WTC11 (cell line): ENCODE data around the gene MYL10. TPM values are rescaled to one million over a fixed set of nuclear protein-coding genes. Genes with fewer than 3 reads are reported as not detected.

Experiments
- ATAC-seq: fragments of 200-7000 bp; cut with Tn5 transposase; 2 replicates; pipeline ENCODE4 v1.10.0; 2021; ENCODE audit warnings: mild to moderate bottlenecking, moderate library complexity
- CTCF ChIA-PET: fragments of 300-600 bp; sonication (Branson Sonifier 250); formaldehyde crosslinking; loops from one replicate; lab custom pipeline; 2021; ENCODE audit warnings: antibody characterized with exemption; lab: Charles Lee
- POLR2A ChIA-PET: fragments of 350-600 bp; sonication (Branson Sonifier 250); formaldehyde crosslinking; loops from one replicate; lab custom pipeline; 2021; ENCODE audit warnings: antibody characterized with exemption; lab: Charles Lee
- DNase-seq: peaks from one replicate; pipeline ENCODE4 v3.0.0; 2021; ENCODE audit warnings: low spot score
- H3K27ac Mint-ChIP-seq: 2 replicates; pipeline ENCODE4 v1.8.0; 2021; ENCODE audit warnings: mixed read lengths
- H3K27me3 Mint-ChIP-seq: 2 replicates; pipeline ENCODE4 v1.8.0; 2021; ENCODE audit warnings: low read depth, mild to moderate bottlenecking, moderate library complexity, mixed read lengths
- H3K36me3 Mint-ChIP-seq: 2 replicates; pipeline ENCODE4 v1.8.0; 2021; ENCODE audit warnings: mixed read lengths
- H3K4me1 Mint-ChIP-seq: 2 replicates; pipeline ENCODE4 v1.8.0; 2022; ENCODE audit warnings: mixed read lengths
- H3K4me3 Mint-ChIP-seq: 2 replicates; pipeline ENCODE4 v1.8.0; 2021; ENCODE audit warnings: mild to moderate bottlenecking, moderate library complexity, mixed read lengths
- H3K9me3 Mint-ChIP-seq: 2 replicates; pipeline ENCODE4 v1.8.0; 2021; ENCODE audit warnings: mixed read lengths
- ATF1 ChIP-seq: sonication (generic); formaldehyde crosslinking; IDR thresholded peaks from 2 replicates; pipeline ENCODE4 v1.8.1; 2023; ENCODE audit warnings: mild to moderate bottlenecking, moderate library complexity, missing genetic modification reagents
- ATF3 ChIP-seq: sonication (generic); formaldehyde crosslinking; conservative IDR thresholded peaks from 2 replicates; pipeline ENCODE4 v1.8.1; 2022; ENCODE audit warnings: mild to moderate bottlenecking, missing genetic modification reagents
- CREB1 ChIP-seq: sonication (generic); formaldehyde crosslinking; IDR thresholded peaks from 2 replicates; pipeline ENCODE4 v1.8.0; 2023; ENCODE audit warnings: mild to moderate bottlenecking, missing genetic modification reagents
- ELF4 ChIP-seq: sonication (generic); formaldehyde crosslinking; IDR thresholded peaks from 2 replicates; pipeline ENCODE4 v1.8.1; 2022; ENCODE audit warnings: low read depth, mild to moderate bottlenecking, moderate library complexity, missing genetic modification reagents
- EMX1 ChIP-seq: fragments of 250-450 bp; sonication (Bioruptor Pico); IDR thresholded peaks from 2 replicates; pipeline ENCODE4 v1.8.0; 2021; ENCODE audit warnings: mild to moderate bottlenecking
- ERG ChIP-seq: fragments of 250-450 bp; sonication (Bioruptor Pico); IDR thresholded peaks from 2 replicates; pipeline ENCODE4 v1.8.0; 2021; ENCODE audit warnings: mild to moderate bottlenecking
- ETV6 ChIP-seq: sonication (generic); formaldehyde crosslinking; IDR thresholded peaks from 2 replicates; pipeline ENCODE4 v1.8.1; 2022; ENCODE audit warnings: mild to moderate bottlenecking, missing genetic modification reagents
- MAX ChIP-seq: sonication (generic); formaldehyde crosslinking; IDR thresholded peaks from 2 replicates; pipeline ENCODE4 v1.8.0; 2022; ENCODE audit warnings: mild to moderate bottlenecking, missing genetic modification reagents
- MYBL2 ChIP-seq: sonication (generic); formaldehyde crosslinking; IDR thresholded peaks from 2 replicates; pipeline ENCODE4 v1.8.1; 2023; ENCODE audit warnings: mild to moderate bottlenecking, moderate library complexity, missing genetic modification reagents
- NR1H2 ChIP-seq: sonication (generic); formaldehyde crosslinking; IDR thresholded peaks from 2 replicates; pipeline ENCODE4 v1.9.0; 2021; ENCODE audit warnings: mild to moderate bottlenecking, moderate library complexity, missing genetic modification reagents
- PRDM15 ChIP-seq: sonication (generic); formaldehyde crosslinking; IDR thresholded peaks from 2 replicates; pipeline ENCODE4 v1.8.0; 2022; ENCODE audit warnings: missing genetic modification reagents
- PRRX2 ChIP-seq: fragments of 250-450 bp; sonication (Bioruptor Pico); IDR thresholded peaks from 2 replicates; pipeline ENCODE4 v1.8.0; 2021; ENCODE audit warnings: mild to moderate bottlenecking
- SOX15 ChIP-seq: fragments of 250-450 bp; sonication (Bioruptor Pico); IDR thresholded peaks from 2 replicates; pipeline ENCODE4 v1.9.0; 2021; ENCODE audit warnings: mild to moderate bottlenecking
- SP1 ChIP-seq: sonication (generic); formaldehyde crosslinking; conservative IDR thresholded peaks from 2 replicates; pipeline ENCODE4 v1.8.1; 2022; ENCODE audit warnings: missing genetic modification reagents
- TEAD1 ChIP-seq: sonication (generic); formaldehyde crosslinking; IDR thresholded peaks from 2 replicates; pipeline ENCODE4 v1.8.0; 2022; ENCODE audit warnings: mild to moderate bottlenecking, missing genetic modification reagents
- TEAD4 ChIP-seq: sonication (generic); formaldehyde crosslinking; IDR thresholded peaks from 2 replicates; pipeline ENCODE4 v1.8.0; 2022; ENCODE audit warnings: mild to moderate bottlenecking, missing genetic modification reagents
- ZMAT4 ChIP-seq: fragments of 250-450 bp; sonication (Bioruptor Pico); IDR thresholded peaks from 2 replicates; pipeline ENCODE4 v1.9.0; 2021; ENCODE audit warnings: mild to moderate bottlenecking
- ZNF121 ChIP-seq: sonication (generic); formaldehyde crosslinking; IDR thresholded peaks from 2 replicates; pipeline ENCODE4 v1.8.0; 2023; ENCODE audit warnings: missing genetic modification reagents
- ZNF138 ChIP-seq: sonication (generic); formaldehyde crosslinking; conservative IDR thresholded peaks from 2 replicates; pipeline ENCODE4 v1.8.1; 2022; ENCODE audit warnings: mild to moderate bottlenecking, moderate library complexity, missing genetic modification reagents
- ZNF219 ChIP-seq: sonication (generic); formaldehyde crosslinking; IDR thresholded peaks from 2 replicates; pipeline ENCODE4 v1.8.0; 2023; ENCODE audit warnings: missing genetic modification reagents, mild to moderate bottlenecking, borderline replicate concordance
- ZNF263 ChIP-seq: sonication (generic); formaldehyde crosslinking; IDR thresholded peaks from 2 replicates; pipeline ENCODE4 v1.8.1; 2022; ENCODE audit warnings: low read depth, mild to moderate bottlenecking, moderate library complexity, missing genetic modification reagents
- ZNF671 ChIP-seq: fragments of 250-450 bp; sonication (Bioruptor Pico); IDR thresholded peaks from 2 replicates; pipeline ENCODE4 v1.8.0; 2021; ENCODE audit warnings: mild to moderate bottlenecking
- ZSCAN18 ChIP-seq: fragments of 250-450 bp; sonication (Bioruptor Pico); IDR thresholded peaks from 2 replicates; pipeline ENCODE4 v2.1.2; 2022; ENCODE audit warnings: mild to moderate bottlenecking, moderate library complexity
- total RNA-seq: library from RNA; stranded (reverse); gene quantifications from 3 replicates; pipeline ENCODE4 v1.2.3, GENCODE V29; 2021

Gene MYL10
- total RNA-seq, 1 experiment from 2014 or later, result not detected

GRCh38 chr7:101664436-101664835 lies 35.3 kb upstream of the MYL10 start:
- ATAC-seq (peak; percentile 96), DNase-seq (peak; percentile 84)
- CTCF ChIA-PET, result interaction anchor here (0.8 to 1.6 kb wide), 4 partner anchors 61 to 150 kb away, joined by 4 to 5 read pairs (median 4); no protein-coding TSS in a partner anchor
- Mint-ChIP-seq H3K36me3 (peaks cover 14% of the 10 kb centered on the region), H3K27me3 (peaks cover 7% of the 10 kb centered on the region), H3K27ac (peak overlapping the region; percentile 49), H3K4me1 (peaks cover 28% of the 10 kb centered on the region), H3K4me3 (no peak overlapping the region; the same call in 1 of the 2 replicates), H3K9me3 (peaks cover 16% of the 10 kb centered on the region)
- no peak for TF ChIP-seq ELF4
- no peak for TF ChIP-seq ZMAT4 (CRISPR knock-in tag)
- 0 out of 2 replicates have a peak, but pooled peaks have one; percentile 24 for TF ChIP-seq TEAD4 (CRISPR knock-in tag)
- peak; percentile 46; the same call in 1 of the 2 replicates for TF ChIP-seq TEAD1 (CRISPR knock-in tag)
- TF ChIP-seq CREB1 (CRISPR knock-in tag), result no peak
- TF ChIP-seq NR1H2 (CRISPR knock-in tag), result no peak
- TF ChIP-seq ZNF671, result no peak
- POLR2A ChIA-PET, result no interaction called here

- Mint-ChIP-seq H3K27ac (no peak overlapping the region), H3K36me3 (peaks cover 14% of the 10 kb centered on the region), H3K27me3 (peaks cover 7% of the 10 kb centered on the region), H3K4me1 (peaks cover 33% of the 10 kb centered on the region), H3K9me3 (peaks cover 16% of the 10 kb centered on the region), H3K4me3 (no peak overlapping the region)
- POLR2A ChIA-PET, result no interaction called here
- TF ChIP-seq TEAD1 (CRISPR knock-in tag) (0 out of 2 replicates have a peak, but pooled peaks have one; percentile 22), ZNF219 (no peak), ZSCAN18 (CRISPR knock-in tag) (no peak), SP1 (CRISPR knock-in tag) (no peak), ATF3 (CRISPR knock-in tag) (no peak), ZNF121 (CRISPR knock-in tag) (peak; percentile 94)
- ATAC-seq, result no peak
- DNase-seq, result no peak
- CTCF ChIA-PET, result interaction anchor here (0.8 to 1.6 kb wide), 3 partner anchors 61 to 121 kb away, joined by 4 to 5 read pairs (median 5); no protein-coding TSS in a partner anchor
Observed at GRCh38 chr7:101663747-101664146, 34.7 kb upstream of the MYL10 start.

GRCh38 chr7:101662447-101662998 lies 33.4 kb upstream of the MYL10 start:
- no peak for ATAC-seq
- ChIA-PET POLR2A (no interaction called here), CTCF (no interaction called here)
- H3K27ac Mint-ChIP-seq, result no peak overlapping the region
- H3K9me3 Mint-ChIP-seq, result peaks cover 12% of the 10 kb centered on the region
- H3K4me1 Mint-ChIP-seq, result peaks cover 33% of the 10 kb centered on the region
- H3K4me3 Mint-ChIP-seq, result no peak overlapping the region
- peaks cover 9% of the 10 kb centered on the region for H3K36me3 Mint-ChIP-seq
- peaks cover 7% of the 10 kb centered on the region for H3K27me3 Mint-ChIP-seq
- DNase-seq, result no peak
- TF ChIP-seq PRDM15 (CRISPR knock-in tag) (no peak), ERG (no peak), PRRX2 (CRISPR knock-in tag) (no peak), ATF3 (CRISPR knock-in tag) (no peak), EMX1 (CRISPR knock-in tag) (no peak), ZNF671 (no peak), SOX15 (no peak), MYBL2 (CRISPR knock-in tag) (no peak), ELF4 (no peak), MAX (CRISPR knock-in tag) (no peak), ZNF263 (no peak), ETV6 (CRISPR knock-in tag) (no peak), ATF1 (CRISPR knock-in tag) (no peak), ZNF138 (CRISPR knock-in tag) (no peak)
